Activated T-cell treated with anti-CD3 and anti-CD28 coated beads for 4 hours (primary cell): ENCODE measurements around the gene PKN3.
"Not testable (repeated sequence)": the region's sequence is repeated elsewhere in the genome, so short reads cannot be mapped to it uniquely, and the experiment has no call there.

ENCODE experiments used
- DNase-seq: peaks from one replicate; pipeline ENCODE4 v3.0.0-alpha.2; 2020

The PKN3 gene

GRCh38 chr9:128702445-128702948 is at the start of gene PKN3:
TSS of gene PKN3 (plus strand) at chr9:128702503. CDS start at chr9:128702916, 413 bp downstream.
- peak; percentile 77 for DNase-seq

GRCh38 chr9:128653908-128654307 is 48.4 kb upstream of the PKN3 start:
- DNase-seq: no peak

- DNase-seq: no peak
These were observed 47.8 kb upstream of the PKN3 start for GRCh38 chr9:128654481-128654880.

- DNase-seq: peak; percentile 95
These were observed 45.6 kb upstream of the PKN3 start, which contains the start of gene DYNC2I2 for GRCh38 chr9:128656416-128657343. TSS of gene DYNC2I2 (minus strand) at chr9:128656847. CDS start at chr9:128656726, 121 bp downstream.

GRCh38 chr9:128657344-128657704 is 45.0 kb upstream of the PKN3 start:
- no peak for DNase-seq

- no peak for DNase-seq
These were observed 44.5 kb upstream of the PKN3 start for GRCh38 chr9:128657796-128658195.

- not testable (repeated sequence) for DNase-seq
These were observed 35.8 kb upstream of the PKN3 start for GRCh38 chr9:128666481-128666941.

- DNase-seq: no peak
These were observed 32.5 kb upstream of the PKN3 start for GRCh38 chr9:128669786-128670185.

- no peak for DNase-seq
These were observed 26.9 kb upstream of the PKN3 start for GRCh38 chr9:128675382-128675781.

GRCh38 chr9:128677794-128678193 is 24.5 kb upstream of the PKN3 start:
- no peak for DNase-seq

GRCh38 chr9:128683340-128684064 is 18.8 kb upstream of the PKN3 start:
- DNase-seq: no peak

- DNase-seq: no peak
These were observed 18.3 kb upstream of the PKN3 start for GRCh38 chr9:128684065-128684324.

- DNase-seq: peak; percentile 52
These were observed 17.7 kb upstream of the PKN3 start for GRCh38 chr9:128684325-128685199.

- peak; percentile 20 for DNase-seq
These were observed 16.4 kb upstream of the PKN3 start for GRCh38 chr9:128685636-128686489.

- no peak for DNase-seq
These were observed 14.8 kb upstream of the PKN3 start for GRCh38 chr9:128687453-128687852.

- DNase-seq: peak; percentile 81
These were observed 13.6 kb upstream of the PKN3 start, which contains the start of gene SET for GRCh38 chr9:128688501-128689292. TSS of gene SET (plus strand) at chr9:128689222. CDS start at chr9:128689583, 361 bp downstream.

GRCh38 chr9:128689293-128689774 is 13.0 kb upstream of the PKN3 start:
- peak; percentile 31 for DNase-seq

GRCh38 chr9:128689820-128690683 is 12.3 kb upstream of the PKN3 start:
- DNase-seq: peak; percentile 47

GRCh38 chr9:128690684-128691034 is 11.6 kb upstream of the PKN3 start:
- no peak for DNase-seq

- DNase-seq: not testable (repeated sequence)
These were observed 8.6 kb upstream of the PKN3 start for GRCh38 chr9:128693738-128694137.
